Activated CD4-positive, CD25-positive, alpha-beta regulatory T cell treated with anti-CD3 and anti-CD28 coated beads, Interleukin-2, amount 50 U/mL, for 24 hours (primary cell): ENCODE results near the gene NEURL1B.

ENCODE experiments used
- ATAC-seq, 2 donors: fragments of 150-1000 bp; cut with Tn5 transposase; one replicate each; pipeline ENCODE4 v1.10.0; 2021; ENCODE audit warnings: mild to moderate bottlenecking in 1 of 2, moderate library complexity in 1 of 2

Gene NEURL1B

GRCh38 chr5:172718527-172719114 lies 77.6 kb downstream of the NEURL1B start:
- ATAC-seq = no peak

- ATAC-seq = no peak
These were observed 78.1 kb downstream of the NEURL1B start for GRCh38 chr5:172719211-172719610.

GRCh38 chr5:172720655-172721054 lies 79.6 kb downstream of the NEURL1B start:
- no peak for ATAC-seq

GRCh38 chr5:172721455-172722326 lies 80.6 kb downstream of the NEURL1B start:
- no peak for ATAC-seq

- ATAC-seq = no peak
These were observed 81.3 kb downstream of the NEURL1B start for GRCh38 chr5:172722327-172722815.

GRCh38 chr5:172723508-172723907 lies 82.4 kb downstream of the NEURL1B start:
- ATAC-seq = no peak

- ATAC-seq = no peak
These were observed 83.5 kb downstream of the NEURL1B start for GRCh38 chr5:172724242-172725183.

- ATAC-seq = no peak
These were observed 84.2 kb downstream of the NEURL1B start for GRCh38 chr5:172725273-172725672.

- ATAC-seq = no peak
These were observed 84.7 kb downstream of the NEURL1B start for GRCh38 chr5:172725785-172726184.

GRCh38 chr5:172726966-172727365 lies 85.9 kb downstream of the NEURL1B start:
- no peak for ATAC-seq

- no peak for ATAC-seq
These were observed 86.5 kb downstream of the NEURL1B start for GRCh38 chr5:172727551-172727950.

- ATAC-seq = no peak
These were observed 87.6 kb downstream of the NEURL1B start for GRCh38 chr5:172728481-172729241.

- no peak for ATAC-seq
These were observed 88.5 kb downstream of the NEURL1B start for GRCh38 chr5:172729588-172729987.

- ATAC-seq = no peak
These were observed 89.2 kb downstream of the NEURL1B start for GRCh38 chr5:172730222-172730621.

GRCh38 chr5:172730981-172731679 lies 90.1 kb downstream of the NEURL1B start:
- ATAC-seq = no peak

- ATAC-seq = no peak
These were observed 90.6 kb downstream of the NEURL1B start for GRCh38 chr5:172731680-172732074.

- ATAC-seq = no peak
These were observed 91.3 kb downstream of the NEURL1B start for GRCh38 chr5:172732201-172732865.

GRCh38 chr5:172733131-172733973 lies 92.3 kb downstream of the NEURL1B start:
- ATAC-seq = no peak

GRCh38 chr5:172733974-172734346 lies 92.9 kb downstream of the NEURL1B start:
- no peak for ATAC-seq
